CD4-positive, alpha-beta T cell (primary cell): ENCODE measurements around the gene CFAP61. TPM values are rescaled to one million over a fixed set of nuclear protein-coding genes. Genes with fewer than 3 reads are reported as not detected.

Experiments
- ATAC-seq: fragments of 200-7000 bp; cut with Tn5 transposase; one replicate; pipeline ENCODE4 v1.10.0; 2022; ENCODE audit warnings: mild to moderate bottlenecking; ENCODE audit not compliant: poor library complexity
- CTCF ChIA-PET: fragments of 350-600 bp; sonication (Branson Sonifier 250); formaldehyde crosslinking; loops from one replicate; lab custom pipeline; 2021; ENCODE audit warnings: antibody characterized with exemption, inconsistent platforms; lab: Charles Lee
- POLR2A ChIA-PET: fragments of 350-600 bp; sonication (Branson Sonifier 250); formaldehyde crosslinking; loops from one replicate; lab custom pipeline; 2021; ENCODE audit warnings: antibody characterized with exemption, inconsistent platforms; lab: Charles Lee
- DNase-seq, 14 experiments: peaks; one replicate each; pipeline ENCODE4 v3.0.0-alpha.2; 2013 to 2020; ENCODE audit warnings: mixed read lengths in 2 of 14
- H3K27ac ChIP-seq, 2 donors: one replicate each; pipeline versions ENCODE4 v1.5.1 to v1.7.0; 2013; ENCODE audit warnings: low read length in 2 of 2, low read depth in 1 of 2, mild to moderate bottlenecking in 1 of 2
- H3K27me3 ChIP-seq, 2 experiments: 1 replicate in 1 of 2; 2 replicates in 1 of 2; pipeline versions ENCODE4 v1.6.1 to v1.7.0; 2013; ENCODE audit warnings: low read length in 2 of 2, control low read depth in 1 of 2, mild to moderate bottlenecking in 1 of 2, moderate library complexity in 1 of 2; ENCODE audit not compliant: insufficient read depth in 2 of 2, control insufficient read depth in 1 of 2
- H3K36me3 ChIP-seq: one replicate; pipeline ENCODE4 v1.6.1; 2013; ENCODE audit warnings: low read length, control low read depth; ENCODE audit not compliant: insufficient read depth
- H3K4me1 ChIP-seq: one replicate; pipeline ENCODE4 v1.6.1; 2013; ENCODE audit warnings: low read length, control low read depth; ENCODE audit not compliant: insufficient read depth
- H3K4me3 ChIP-seq: one replicate; pipeline ENCODE4 v1.5.1; 2013; ENCODE audit warnings: mild to moderate bottlenecking, low read length, moderate library complexity
- H3K9me3 ChIP-seq, 2 experiments: 1 replicate in 1 of 2; 2 replicates in 1 of 2; pipeline versions ENCODE4 v1.6.1 to v1.7.0; 2013; ENCODE audit warnings: low read length in 2 of 2, mild to moderate bottlenecking in 2 of 2, control low read depth in 1 of 2, moderate library complexity in 1 of 2; ENCODE audit not compliant: control insufficient read depth in 1 of 2, insufficient read depth in 1 of 2
- H3K27ac Mint-ChIP-seq: one replicate; pipeline ENCODE4 v1.8.0; 2020; ENCODE audit warnings: mixed read lengths
- H3K27me3 Mint-ChIP-seq: one replicate; pipeline ENCODE4 v1.8.0; 2021; ENCODE audit warnings: mixed read lengths
- H3K36me3 Mint-ChIP-seq: one replicate; pipeline ENCODE4 v1.8.0; 2021; ENCODE audit warnings: low read depth, mixed read lengths
- H3K4me1 Mint-ChIP-seq: one replicate; pipeline ENCODE4 v1.8.0; 2021; ENCODE audit warnings: low read depth, mixed read lengths
- H3K4me3 Mint-ChIP-seq: one replicate; pipeline ENCODE4 v1.8.0; 2020; ENCODE audit warnings: mild to moderate bottlenecking, mixed read lengths
- H3K9me3 Mint-ChIP-seq: one replicate; pipeline ENCODE4 v1.8.0; 2020; ENCODE audit warnings: mixed read lengths
- CTCF ChIP-seq: fragments of 200-600 bp; IDR thresholded peaks from one replicate; pipeline ENCODE4 v1.8.0; 2022; ENCODE audit warnings: antibody characterized with exemption, mild to moderate bottlenecking
- intact Hi-C, 2 experiments: fragments of 100-400 bp; cut with DNase I in 1 of 2; cut with micrococcal nuclease in 1 of 2; formaldehyde crosslinking; loops; one replicate each; pipeline versions ENCODE4 v1.15.1 to v1.9.0; 2023 to 2025; cut with DNase I, micrococcal nuclease
- total RNA-seq, 174 experiments: library from RNA in 2 of 174; stranded (reverse) in 2 of 174; gene quantifications; one replicate each; pipeline ENCODE4 v1.2.3 and lab custom pipeline; 2021 to 2026

CFAP61 gene
- total RNA-seq, 2 experiments from 2014 or later = not detected

GRCh38 chr20:20137851-20138250 is 85.5 kb downstream of the CFAP61 start:
- ChIA-PET POLR2A (no interaction called here), CTCF (no interaction called here)
- no peak overlapping the region for H3K27ac Mint-ChIP-seq
- H3K27me3 Mint-ChIP-seq = peaks cover 5% of the 10 kb centered on the region
- no peak overlapping the region for H3K27ac ChIP-seq
- no peaks in the 10 kb centered on the region for H3K27me3 ChIP-seq
- intact Hi-C loops = no loop called here
- H3K4me3 ChIP-seq = no peak overlapping the region
- H3K36me3 Mint-ChIP-seq = no peaks in the 10 kb centered on the region
- H3K4me3 Mint-ChIP-seq = no peak overlapping the region
- H3K36me3 ChIP-seq = no peaks in the 10 kb centered on the region
- H3K4me1 ChIP-seq = no peaks in the 10 kb centered on the region
- no peak for ATAC-seq
- no peaks in the 10 kb centered on the region for H3K9me3 Mint-ChIP-seq
- no peak for TF ChIP-seq CTCF
- H3K4me1 Mint-ChIP-seq = no peaks in the 10 kb centered on the region
- DNase-seq = no peak
- H3K9me3 ChIP-seq = peaks cover 9 to 19% of the 10 kb centered on the region in 2 experiments

- CTCF ChIA-PET = no interaction called here
- intact Hi-C loops = no loop called here
Measured at GRCh38 chr20:20138301-20139064, 86.2 kb downstream of the CFAP61 start.

GRCh38 chr20:20139403-20139802 is 87.1 kb downstream of the CFAP61 start:
- no peak for DNase-seq
- no peak for TF ChIP-seq CTCF
- Histone ChIP-seq H3K27me3 (no peaks in the 10 kb centered on the region), H3K36me3 (no peaks in the 10 kb centered on the region), H3K4me3 (no peak overlapping the region), H3K4me1 (no peaks in the 10 kb centered on the region), H3K9me3 (peaks cover 9 to 19% of the 10 kb centered on the region in 2 experiments), H3K27ac (no peak overlapping the region)
- Mint-ChIP-seq H3K9me3 (no peaks in the 10 kb centered on the region), H3K36me3 (no peaks in the 10 kb centered on the region), H3K27me3 (peaks cover 13% of the 10 kb centered on the region), H3K4me1 (no peaks in the 10 kb centered on the region), H3K4me3 (no peak overlapping the region), H3K27ac (no peak overlapping the region)
- ChIA-PET CTCF (no interaction called here), POLR2A (no interaction called here)
- intact Hi-C loops = no loop called here
- ATAC-seq = no peak

More at GRCh38 chr20:20138301-20139064, 86.2 kb downstream of the CFAP61 start:
- no peaks in the 10 kb centered on the region for H3K36me3 Mint-ChIP-seq
- Histone ChIP-seq H3K27me3 (no peaks in the 10 kb centered on the region), H3K4me3 (no peak overlapping the region), H3K27ac (no peak overlapping the region), H3K4me1 (no peaks in the 10 kb centered on the region), H3K36me3 (no peaks in the 10 kb centered on the region), H3K9me3 (peaks cover 9 to 19% of the 10 kb centered on the region in 2 experiments)
- no peaks in the 10 kb centered on the region for H3K4me1 Mint-ChIP-seq
- no peak for ATAC-seq
- POLR2A ChIA-PET = no interaction called here
- no peaks in the 10 kb centered on the region for H3K9me3 Mint-ChIP-seq
- DNase-seq = no peak
- no peak for TF ChIP-seq CTCF
- H3K27me3 Mint-ChIP-seq = peaks cover 6% of the 10 kb centered on the region
- no peak overlapping the region for H3K4me3 Mint-ChIP-seq
- H3K27ac Mint-ChIP-seq = no peak overlapping the region
